ENCODE measurements around the gene GATA6.
A peak's percentile ranks its signal among the peaks of the same experiment; 100 is the strongest.

Gene GATA6

GRCh38 chr18:22168360-22168921 lies 948 bp upstream of the GATA6 start:
- peak; percentile 29 for ATAC-seq (replicated peaks; ENCODE audit: extremely low read depth, poor library complexity, severe bottlenecking)
- peak overlapping the region; percentile 96 for H3K4me3 Mint-ChIP-seq
- no peaks in the 10 kb centered on the region for H3K9me3 Mint-ChIP-seq
- H3K27me3 Mint-ChIP-seq: peaks cover 79% of the 10 kb centered on the region
- H3K4me1 Mint-ChIP-seq: peaks cover 37% of the 10 kb centered on the region
- peaks cover 30% of the 10 kb centered on the region for H3K36me3 Mint-ChIP-seq (ENCODE audit: insufficient read depth)
- no peak for DNase-seq (ENCODE audit: low spot score in 2 of 2)
- no peak overlapping the region for H3K27ac Mint-ChIP-seq (ENCODE audit: low read depth)

- peaks cover 79% of the 10 kb centered on the region for H3K27me3 Mint-ChIP-seq
- H3K27ac Mint-ChIP-seq (ENCODE audit: low read depth): peak overlapping the region; percentile 90
- no peaks in the 10 kb centered on the region for H3K9me3 Mint-ChIP-seq
- H3K4me3 Mint-ChIP-seq: peak overlapping the region; percentile 96
- peaks cover 39% of the 10 kb centered on the region for H3K4me1 Mint-ChIP-seq
- no peak for DNase-seq (ENCODE audit: low spot score in 2 of 2)
- peaks cover 30% of the 10 kb centered on the region for H3K36me3 Mint-ChIP-seq (ENCODE audit: insufficient read depth)
- peak; percentile 33 for ATAC-seq (replicated peaks; ENCODE audit: extremely low read depth, poor library complexity, severe bottlenecking)
These were observed 566 bp downstream of the GATA6 start for GRCh38 chr18:22169889-22170420.

GRCh38 chr18:22170421-22171257 lies 1.2 kb downstream of the GATA6 start:
- Mint-ChIP-seq H3K4me3 (peak overlapping the region; percentile 96), H3K4me1 (peaks cover 41% of the 10 kb centered on the region), H3K27ac (ENCODE audit: low read depth) (peak overlapping the region; percentile 90), H3K36me3 (ENCODE audit: insufficient read depth) (peaks cover 30% of the 10 kb centered on the region), H3K9me3 (no peaks in the 10 kb centered on the region), H3K27me3 (peaks cover 78% of the 10 kb centered on the region)
- DNase-seq (ENCODE audit: low spot score in 2 of 2) (no peak), ATAC-seq (replicated peaks; ENCODE audit: extremely low read depth, poor library complexity, severe bottlenecking) (no peak)

GRCh38 chr18:22171258-22172119 lies 2.1 kb downstream of the GATA6 start:
- peaks cover 27% of the 10 kb centered on the region for H3K36me3 Mint-ChIP-seq (ENCODE audit: insufficient read depth)
- H3K4me1 Mint-ChIP-seq: peaks cover 35% of the 10 kb centered on the region
- H3K27me3 Mint-ChIP-seq: peaks cover 77% of the 10 kb centered on the region
- H3K4me3 Mint-ChIP-seq: peak overlapping the region; percentile 96
- DNase-seq (ENCODE audit: low spot score in 2 of 2) (no peak), ATAC-seq (replicated peaks; ENCODE audit: extremely low read depth, poor library complexity, severe bottlenecking) (no peak)
- peak overlapping the region; percentile 90 for H3K27ac Mint-ChIP-seq (ENCODE audit: low read depth)
- H3K9me3 Mint-ChIP-seq: no peaks in the 10 kb centered on the region

- peaks cover 35% of the 10 kb centered on the region for H3K4me1 Mint-ChIP-seq
- no peaks in the 10 kb centered on the region for H3K9me3 Mint-ChIP-seq
- no peak for ATAC-seq (replicated peaks; ENCODE audit: extremely low read depth, poor library complexity, severe bottlenecking)
- H3K36me3 Mint-ChIP-seq (ENCODE audit: insufficient read depth): peaks cover 24% of the 10 kb centered on the region
- H3K27me3 Mint-ChIP-seq: peaks cover 74% of the 10 kb centered on the region
- no peak overlapping the region for H3K27ac Mint-ChIP-seq (ENCODE audit: low read depth)
- DNase-seq (ENCODE audit: low spot score in 2 of 2): no peak
- H3K4me3 Mint-ChIP-seq: peak overlapping the region; percentile 47
These were observed 2.8 kb downstream of the GATA6 start for GRCh38 chr18:22172120-22172582.

- ATAC-seq (replicated peaks; ENCODE audit: extremely low read depth, poor library complexity, severe bottlenecking) (no peak), DNase-seq (ENCODE audit: low spot score in 2 of 2) (no peak)
- no peak overlapping the region for H3K27ac Mint-ChIP-seq (ENCODE audit: low read depth)
- H3K4me1 Mint-ChIP-seq: peaks cover 35% of the 10 kb centered on the region
- peaks cover 77% of the 10 kb centered on the region for H3K27me3 Mint-ChIP-seq
- no peaks in the 10 kb centered on the region for H3K9me3 Mint-ChIP-seq
- H3K36me3 Mint-ChIP-seq (ENCODE audit: insufficient read depth): peaks cover 24% of the 10 kb centered on the region
- H3K4me3 Mint-ChIP-seq: peak overlapping the region; percentile 47
These were observed 3.2 kb downstream of the GATA6 start for GRCh38 chr18:22172594-22173049.

- Mint-ChIP-seq H3K9me3 (no peaks in the 10 kb centered on the region), H3K27ac (ENCODE audit: low read depth) (no peak overlapping the region), H3K36me3 (ENCODE audit: insufficient read depth) (peaks cover 20% of the 10 kb centered on the region), H3K4me3 (peak overlapping the region; percentile 32), H3K4me1 (peaks cover 28% of the 10 kb centered on the region), H3K27me3 (peaks cover 73% of the 10 kb centered on the region)
- ATAC-seq (replicated peaks; ENCODE audit: extremely low read depth, poor library complexity, severe bottlenecking) (no peak), DNase-seq (ENCODE audit: low spot score in 2 of 2) (no peak)
These were observed 4.0 kb downstream of the GATA6 start for GRCh38 chr18:22173221-22173927.

- Mint-ChIP-seq H3K27ac (ENCODE audit: low read depth) (no peak overlapping the region), H3K4me1 (peaks cover 26% of the 10 kb centered on the region), H3K4me3 (no peak overlapping the region), H3K36me3 (ENCODE audit: insufficient read depth) (peaks cover 20% of the 10 kb centered on the region), H3K27me3 (peaks cover 70% of the 10 kb centered on the region), H3K9me3 (no peaks in the 10 kb centered on the region)
- no peak for DNase-seq (ENCODE audit: low spot score in 2 of 2)
- ATAC-seq (replicated peaks; ENCODE audit: extremely low read depth, poor library complexity, severe bottlenecking): no peak
These were observed 4.5 kb downstream of the GATA6 start for GRCh38 chr18:22173928-22174301.

- peaks cover 20% of the 10 kb centered on the region for H3K4me1 Mint-ChIP-seq
- no peaks in the 10 kb centered on the region for H3K9me3 Mint-ChIP-seq
- no peak overlapping the region for H3K4me3 Mint-ChIP-seq
- H3K27ac Mint-ChIP-seq (ENCODE audit: low read depth): no peak overlapping the region
- H3K27me3 Mint-ChIP-seq: peaks cover 66% of the 10 kb centered on the region
- peaks cover 18% of the 10 kb centered on the region for H3K36me3 Mint-ChIP-seq (ENCODE audit: insufficient read depth)
- DNase-seq (ENCODE audit: low spot score in 2 of 2) (no peak), ATAC-seq (replicated peaks; ENCODE audit: extremely low read depth, poor library complexity, severe bottlenecking) (no peak)
These were observed 5.2 kb downstream of the GATA6 start for GRCh38 chr18:22174341-22175145.

- Mint-ChIP-seq H3K27ac (ENCODE audit: low read depth) (no peak overlapping the region), H3K9me3 (no peaks in the 10 kb centered on the region), H3K4me1 (peaks cover 12% of the 10 kb centered on the region), H3K36me3 (ENCODE audit: insufficient read depth) (peaks cover 15% of the 10 kb centered on the region), H3K27me3 (peaks cover 58% of the 10 kb centered on the region), H3K4me3 (no peak overlapping the region)
- DNase-seq (ENCODE audit: low spot score in 2 of 2): no peak
- no peak for ATAC-seq (replicated peaks; ENCODE audit: extremely low read depth, poor library complexity, severe bottlenecking)
These were observed 6.0 kb downstream of the GATA6 start for GRCh38 chr18:22175346-22175745.
